Colonic mucosa (tissue), 4 donors: ENCODE data around the gene SCFD2. TPM values are rescaled to one million over a fixed set of nuclear protein-coding genes. Genes with fewer than 3 reads are reported as not detected.

ENCODE experiments used
- DNase-seq: peaks from one replicate; pipeline ENCODE4 v3.0.0-alpha.2; 2020
- H3K27ac ChIP-seq: fragments of 200-600 bp; one replicate; pipeline ENCODE4 v1.8.0; 2021
- H3K27me3 ChIP-seq: fragments of 200-600 bp; one replicate; pipeline ENCODE4 v1.8.0; 2021
- H3K36me3 ChIP-seq: fragments of 200-600 bp; one replicate; pipeline ENCODE4 v1.8.0; 2021
- H3K4me1 ChIP-seq: fragments of 200-600 bp; one replicate; pipeline ENCODE4 v1.8.0; 2021; ENCODE audit warnings: mild to moderate bottlenecking
- H3K4me3 ChIP-seq: fragments of 200-600 bp; one replicate; pipeline ENCODE4 v1.8.0; 2021
- H3K9ac ChIP-seq, 2 donors: one replicate each; pipeline ENCODE4 v1.7.0; 2013; ENCODE audit warnings: control low read depth in 2 of 2, low read depth in 2 of 2, low read length in 2 of 2
- H3K9me3 ChIP-seq: fragments of 200-600 bp; one replicate; pipeline ENCODE4 v1.8.0; 2021
- CTCF ChIP-seq: fragments of 200-600 bp; IDR thresholded peaks from one replicate; pipeline ENCODE4 v1.8.0; 2022; ENCODE audit warnings: antibody characterized with exemption, mild to moderate bottlenecking
- intact Hi-C: fragments of 100-400 bp; cut with DNase I; formaldehyde crosslinking; loops from one replicate; pipeline ENCODE4 v1.14.1; 2022
- total RNA-seq, 2 donors: library from RNA; stranded (reverse); fragmentation: NEBNext Ultra II Directional in 1 of 2; extraction: Animal tissue kit (Norgen Biotek cat#: 25700) in 1 of 2; gene quantifications; one replicate each; pipeline ENCODE4 v1.2.1, GENCODE V29; 2021
- donor health status: healthy.
- donor health status: DM: no; HTN: no; CAD: no.
- donor health status: DM: no; HTN: no; CAD: no.

The SCFD2 gene
- total RNA-seq, 2 donors from 2014 or later, result 11.5 to 29.4 TPM

- no peak overlapping the region for H3K4me3 ChIP-seq
- no peaks in the 10 kb centered on the region for H3K36me3 ChIP-seq
- H3K9me3 ChIP-seq, result no peaks in the 10 kb centered on the region
- DNase-seq, result no peak
- no peaks in the 10 kb centered on the region for H3K27me3 ChIP-seq
- H3K9ac ChIP-seq, result no peak overlapping the region
- intact Hi-C loops, result no loop called here
- TF ChIP-seq CTCF, result no peak
- H3K4me1 ChIP-seq, result no peaks in the 10 kb centered on the region
- no peak overlapping the region for H3K27ac ChIP-seq
Measured at GRCh38 chr4:52833941-52834525, 531.8 kb downstream of the SCFD2 start.

- H3K4me1 ChIP-seq, result no peaks in the 10 kb centered on the region
- H3K4me3 ChIP-seq, result no peak overlapping the region
- no peak for TF ChIP-seq CTCF
- no peak overlapping the region for H3K27ac ChIP-seq
- H3K36me3 ChIP-seq, result no peaks in the 10 kb centered on the region
- no peaks in the 10 kb centered on the region for H3K27me3 ChIP-seq
- no peaks in the 10 kb centered on the region for H3K9me3 ChIP-seq
- DNase-seq, result no peak
- intact Hi-C loops, result no loop called here
- no peak overlapping the region for H3K9ac ChIP-seq
Measured at GRCh38 chr4:52825460-52826090, 540.3 kb downstream of the SCFD2 start.

- no peak overlapping the region for H3K9ac ChIP-seq
- no peaks in the 10 kb centered on the region for H3K27me3 ChIP-seq
- TF ChIP-seq CTCF, result no peak
- no peaks in the 10 kb centered on the region for H3K9me3 ChIP-seq
- H3K4me1 ChIP-seq, result no peaks in the 10 kb centered on the region
- H3K4me3 ChIP-seq, result no peak overlapping the region
- H3K36me3 ChIP-seq, result no peaks in the 10 kb centered on the region
- intact Hi-C loops, result no loop called here
- no peak for DNase-seq
- no peak overlapping the region for H3K27ac ChIP-seq
Measured at GRCh38 chr4:52824603-52825459, 541.0 kb downstream of the SCFD2 start.

GRCh38 chr4:52824270-52824602 lies 541.6 kb downstream of the SCFD2 start:
- Histone ChIP-seq H3K27ac (no peak overlapping the region), H3K4me1 (no peaks in the 10 kb centered on the region), H3K27me3 (no peaks in the 10 kb centered on the region), H3K9ac (no peak overlapping the region), H3K4me3 (no peak overlapping the region), H3K9me3 (no peaks in the 10 kb centered on the region), H3K36me3 (no peaks in the 10 kb centered on the region)
- intact Hi-C loops, result no loop called here
- no peak for DNase-seq
- no peak for TF ChIP-seq CTCF

- Histone ChIP-seq H3K27ac (no peak overlapping the region), H3K4me3 (no peak overlapping the region), H3K4me1 (no peaks in the 10 kb centered on the region), H3K36me3 (no peaks in the 10 kb centered on the region), H3K9ac (no peak overlapping the region), H3K9me3 (no peaks in the 10 kb centered on the region), H3K27me3 (no peaks in the 10 kb centered on the region)
- TF ChIP-seq CTCF, result no peak
- DNase-seq, result no peak
- intact Hi-C loops, result no loop called here
Measured at GRCh38 chr4:52823702-52824092, 542.2 kb downstream of the SCFD2 start.

Other genes with a start within 250 kb of the SCFD2 start
- gene FIP1L1, start 11.6 kb upstream of the SCFD2 start, total RNA-seq, result 10 to 100 TPM; 38.8 to 46.6 TPM
- 10 to 100 TPM in 1 of 2 donors, 1 to 10 TPM in 1; 9.7 to 25.0 TPM for gene LNX1, start 225.4 kb upstream of the SCFD2 start, total RNA-seq